Measurements from ENCODE around the gene SGIP1. TPM values are rescaled to one million over a fixed set of nuclear protein-coding genes. Genes with fewer than 3 reads are reported as not detected.

SGIP1 gene
- total and polyA plus RNA-seq, 2 experiments from 2014 or later = 2.4 to 6.1 TPM

GRCh38 chr1:66732407-66733166, 198.6 kb downstream of the SGIP1 start:
- Histone ChIP-seq H3K27ac (ENCODE audit: low read depth) (no peak overlapping the region), H3F3A (replicated peaks; ENCODE audit: low read depth) (no peaks in the 10 kb centered on the region), H2AFZ (no peak overlapping the region), H3K9me2 (ENCODE audit: insufficient read depth) (no peaks in the 10 kb centered on the region), H3K79me2 (replicated peaks; ENCODE audit: insufficient read depth) (no peaks in the 10 kb centered on the region), H3K4me2 (no peak overlapping the region), H3K4me1 (ENCODE audit: insufficient read depth) (peaks cover 10% of the 10 kb centered on the region), H4K20me1 (replicated peaks; ENCODE audit: insufficient read depth) (no peaks in the 10 kb centered on the region), H3K4me3 (no peak overlapping the region), H3K36me3 (ENCODE audit: insufficient read depth) (no peaks in the 10 kb centered on the region), H3K27me3 (ENCODE audit: insufficient read depth) (no peaks in the 10 kb centered on the region)
- Mint-ChIP-seq H3K9me3 (no peaks in the 10 kb centered on the region; the same call in 2 of the 3 replicates), H3K27me3 (ENCODE audit: insufficient read depth, low read depth, poor library complexity) (no peaks in the 10 kb centered on the region), H3K4me3 (no peak overlapping the region), H3K36me3 (ENCODE audit: low read depth) (no peaks in the 10 kb centered on the region), H3K27ac (peak overlapping the region; percentile 11; the same call in 1 of the 2 replicates), H3K4me1 (peaks cover 10% of the 10 kb centered on the region)
- DNase-seq (ENCODE audit: low spot score) (no peak), ATAC-seq (no peak)
- TF ChIP-seq CTCF (conservative IDR thresholded peaks at IDR 0.05; ENCODE audit: low read depth in 2 of 2) = no peak
- TF ChIP-seq POLR2AphosphoS5 (IDR thresholded peaks at IDR 0.05; ENCODE audit: low read depth) = no peak
- no peak for TF ChIP-seq NANOG (IDR thresholded peaks at IDR 0.05; ENCODE audit: borderline replicate concordance)
- TF ChIP-seq ZNF462 (CRISPR knock-in tag; IDR thresholded peaks at IDR 0.05) = no peak
- TF ChIP-seq JUNB (IDR thresholded peaks at IDR 0.05; ENCODE audit: unreplicated experiment) = no peak
- no peak for TF ChIP-seq ETS1 (IDR thresholded peaks at IDR 0.05)

All from GM23338 (cell line).